HG03439 (cell line): Measurements from ENCODE around the gene SRRM5.
"Not testable (repeated sequence)": the region's sequence is repeated elsewhere in the genome, so short reads cannot be mapped to it uniquely, and the experiment has no call there.

Source experiments
- ATAC-seq: cut with Tn5 transposase; IDR thresholded peaks from one replicate; pipeline ENCODE4 v1.9.1; 2021; ENCODE audit warnings: mild to moderate bottlenecking, moderate library complexity; ENCODE audit not compliant: unreplicated experiment

SRRM5 gene

DNA sequence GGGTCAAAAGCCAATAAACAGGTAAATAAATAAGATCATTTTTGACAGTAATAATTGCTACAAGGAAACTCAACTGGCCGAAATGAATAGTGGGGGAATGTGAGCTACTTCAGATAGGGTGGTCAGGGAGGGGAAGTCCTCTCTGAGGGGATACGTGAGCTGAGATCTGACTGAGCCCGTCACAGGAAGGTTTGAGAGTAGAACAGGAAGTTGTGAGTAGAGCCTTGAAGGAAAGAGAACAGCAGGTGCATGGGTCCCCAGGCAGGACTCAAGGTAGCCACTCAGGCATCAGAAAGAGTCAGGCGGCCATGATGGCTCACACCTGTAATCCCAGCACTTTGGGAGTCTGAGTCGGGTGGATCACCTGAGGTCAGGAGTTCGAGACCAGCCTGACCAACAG, 22.2 kb upstream of the SRRM5 start:
- no peak for ATAC-seq

- ATAC-seq = no peak
Measured at GRCh38 chr19:43591904-43592772, 19.8 kb upstream of the SRRM5 start.

GRCh38 chr19:43592800-43593350, 19.0 kb upstream of the SRRM5 start:
- no peak for ATAC-seq

DNA sequence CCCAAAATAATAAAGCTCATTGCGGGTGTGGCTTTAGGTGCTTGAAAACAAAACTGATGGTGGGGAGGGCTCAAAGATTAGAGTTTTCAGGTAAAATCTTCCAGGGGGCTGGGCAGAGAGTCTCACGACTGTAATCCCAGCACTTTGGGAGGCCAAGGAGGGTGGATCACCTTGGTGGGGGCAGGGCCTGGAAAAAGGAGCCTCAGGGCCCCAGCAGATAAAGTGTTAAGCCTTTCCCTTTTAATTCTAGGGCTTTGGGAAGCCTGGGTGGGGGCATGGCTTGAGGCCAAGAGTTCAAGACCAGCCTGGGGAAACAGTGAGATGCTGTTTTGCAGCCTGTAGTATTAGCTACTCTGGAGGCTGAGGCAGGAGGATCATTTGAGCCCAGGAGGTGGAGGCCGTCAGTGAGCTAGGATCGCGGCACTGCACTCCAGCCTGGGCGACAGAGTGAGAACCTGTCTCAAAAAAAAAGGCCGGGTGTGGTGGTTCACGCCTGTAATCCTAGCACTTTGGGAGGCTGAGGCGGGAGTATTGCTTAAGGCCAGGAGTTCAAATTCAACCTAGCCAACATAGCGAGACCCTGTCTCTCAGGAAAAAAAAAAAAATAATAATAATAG, 17.7 kb upstream of the SRRM5 start:
- ATAC-seq = no peak

DNA sequence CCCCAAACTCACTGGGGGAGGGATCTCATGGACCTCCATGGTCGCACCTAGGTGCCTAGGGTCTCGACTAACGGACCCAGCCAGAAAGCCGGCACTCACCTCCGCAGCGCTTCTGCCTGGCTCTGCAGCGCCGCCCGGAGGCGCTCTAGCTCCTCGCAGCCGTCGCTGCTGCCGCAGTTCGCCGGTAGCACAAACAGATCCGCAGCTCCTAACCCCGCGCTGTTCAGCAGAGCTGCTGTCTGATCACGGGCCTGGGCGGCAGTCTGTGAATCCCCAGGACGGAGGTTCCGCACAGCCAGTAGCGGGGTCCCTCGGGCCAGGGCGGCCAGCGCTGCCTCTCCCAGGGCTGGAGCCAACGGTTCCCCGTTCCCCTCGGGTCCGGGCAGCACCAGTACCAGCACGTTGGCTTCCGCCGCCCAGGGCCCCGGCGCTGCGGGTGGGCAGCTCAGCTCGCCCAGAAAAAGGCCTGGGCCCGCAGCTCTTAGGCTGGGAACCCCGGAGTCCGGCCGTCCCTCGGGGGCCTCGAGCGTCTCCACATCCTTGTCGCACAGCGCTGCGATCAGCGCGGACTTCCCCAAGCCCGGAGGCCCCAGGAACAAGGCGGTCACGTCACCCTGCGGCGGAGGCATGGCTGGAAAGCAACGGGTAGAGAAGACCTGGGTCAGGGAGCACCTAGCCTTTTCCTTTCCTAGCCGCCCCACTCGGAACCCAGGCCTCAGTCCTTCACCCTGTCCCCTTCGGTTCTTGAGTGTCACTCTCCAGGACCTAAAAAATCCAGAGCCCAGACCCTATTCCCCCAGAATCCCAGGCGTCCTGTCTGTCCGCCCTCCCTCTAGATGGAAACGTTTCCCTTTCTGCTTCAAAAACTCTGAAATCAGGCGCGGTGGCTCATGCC, 16.9 kb upstream of the SRRM5 start:
- ATAC-seq = no peak

DNA sequence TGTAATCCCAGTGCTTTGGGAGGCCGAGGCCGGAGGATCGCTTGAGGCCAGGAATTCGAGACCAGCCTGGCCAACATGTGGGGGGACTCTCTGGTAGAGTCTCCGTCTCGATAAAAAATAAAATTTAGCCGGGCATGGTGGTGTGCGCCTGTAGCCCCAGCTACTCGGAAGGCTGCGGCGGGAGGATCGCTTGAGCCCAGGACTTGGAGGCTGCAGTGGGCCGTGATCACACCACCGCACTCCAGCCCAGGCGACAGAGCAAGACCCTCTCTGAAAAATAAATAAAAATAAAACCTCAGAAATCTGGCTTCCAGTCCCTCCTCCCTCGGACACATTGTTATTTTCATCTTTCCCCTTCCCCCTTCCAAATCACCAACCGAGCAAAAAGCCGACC, 16.3 kb upstream of the SRRM5 start:
- peak; percentile 10 for ATAC-seq

DNA sequence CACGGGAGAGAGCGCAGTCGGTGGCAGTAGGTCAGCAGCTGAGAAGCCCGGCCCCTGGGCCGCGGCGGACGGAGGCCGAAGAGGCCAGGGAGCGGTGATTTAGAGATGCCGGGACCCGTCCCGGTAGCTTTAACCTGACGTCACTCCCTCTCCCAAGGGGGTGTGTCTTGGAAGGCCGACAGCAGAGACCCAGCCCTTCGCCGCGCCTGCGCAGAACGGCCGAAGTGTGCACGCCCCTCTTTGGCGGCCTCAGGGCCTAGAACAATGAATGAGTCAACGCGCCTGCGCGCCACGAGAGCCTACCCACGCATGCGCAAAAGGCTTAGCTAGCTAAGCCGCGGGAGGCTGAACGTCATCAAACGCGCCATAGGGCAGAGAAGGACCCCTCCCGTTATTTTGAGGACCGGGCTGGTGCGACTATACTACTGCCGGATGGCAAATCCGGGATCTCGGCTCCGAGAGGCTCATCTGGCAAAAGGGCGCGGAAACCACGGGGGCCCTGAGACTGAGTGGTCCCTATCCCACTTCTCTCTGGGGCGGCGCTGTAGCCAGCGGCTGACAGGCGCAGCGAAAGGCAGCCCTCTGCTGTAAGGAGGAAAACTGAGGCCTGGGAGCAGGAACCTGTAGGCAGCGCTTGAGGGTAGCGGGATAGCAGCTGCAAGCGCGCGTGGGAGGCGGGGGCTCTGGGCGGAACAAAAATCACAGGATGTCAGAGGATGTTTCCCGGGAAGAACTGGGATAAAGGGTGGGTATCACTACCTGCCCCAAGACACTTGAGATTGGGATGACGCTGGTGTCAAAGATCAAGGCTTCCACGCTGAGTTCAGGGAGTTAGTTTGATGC, 15.7 kb upstream of the SRRM5 start, which contains the start of the genes IRGQ and ZNF576:
Gene IRGQ, minus strand, starts transcription at position 136 of the 843 bp plus-strand sequence. CDS start 796 bp downstream, outside the sequence.
Gene ZNF576, plus strand, starts transcription at position 597 of the 843 bp plus-strand sequence. CDS start 514 bp downstream, outside the sequence.
- peak; percentile 85 for ATAC-seq

- no peak for ATAC-seq
Measured at GRCh38 chr19:43596842-43597461, 14.9 kb upstream of the SRRM5 start.

GRCh38 chr19:43597876-43598275, 14.0 kb upstream of the SRRM5 start:
- ATAC-seq = no peak

- ATAC-seq = no peak
Measured at GRCh38 chr19:43598445-43599240, 13.2 kb upstream of the SRRM5 start.

- ATAC-seq = no peak
Measured at GRCh38 chr19:43599635-43600295, 12.1 kb upstream of the SRRM5 start.

DNA sequence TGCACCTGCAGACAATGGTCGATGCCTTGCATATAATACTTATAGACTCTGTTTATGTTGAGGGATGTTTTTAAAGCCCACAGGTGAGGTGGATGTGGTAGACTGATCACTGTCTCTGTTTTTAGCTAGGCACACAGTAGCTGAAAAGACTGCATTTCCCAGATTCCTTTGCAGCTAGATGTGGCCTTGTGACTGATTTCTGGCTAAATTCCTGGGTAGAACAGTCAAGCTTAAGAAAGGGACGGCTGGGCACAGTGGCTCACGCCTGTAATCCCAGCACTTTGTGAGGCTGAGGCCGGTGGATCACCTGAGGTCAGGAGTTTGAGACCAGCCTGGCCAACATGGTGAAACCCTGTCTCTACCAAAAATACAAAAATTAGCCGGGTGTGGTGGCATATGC, 11.6 kb upstream of the SRRM5 start:
- ATAC-seq = not testable (repeated sequence)

DNA sequence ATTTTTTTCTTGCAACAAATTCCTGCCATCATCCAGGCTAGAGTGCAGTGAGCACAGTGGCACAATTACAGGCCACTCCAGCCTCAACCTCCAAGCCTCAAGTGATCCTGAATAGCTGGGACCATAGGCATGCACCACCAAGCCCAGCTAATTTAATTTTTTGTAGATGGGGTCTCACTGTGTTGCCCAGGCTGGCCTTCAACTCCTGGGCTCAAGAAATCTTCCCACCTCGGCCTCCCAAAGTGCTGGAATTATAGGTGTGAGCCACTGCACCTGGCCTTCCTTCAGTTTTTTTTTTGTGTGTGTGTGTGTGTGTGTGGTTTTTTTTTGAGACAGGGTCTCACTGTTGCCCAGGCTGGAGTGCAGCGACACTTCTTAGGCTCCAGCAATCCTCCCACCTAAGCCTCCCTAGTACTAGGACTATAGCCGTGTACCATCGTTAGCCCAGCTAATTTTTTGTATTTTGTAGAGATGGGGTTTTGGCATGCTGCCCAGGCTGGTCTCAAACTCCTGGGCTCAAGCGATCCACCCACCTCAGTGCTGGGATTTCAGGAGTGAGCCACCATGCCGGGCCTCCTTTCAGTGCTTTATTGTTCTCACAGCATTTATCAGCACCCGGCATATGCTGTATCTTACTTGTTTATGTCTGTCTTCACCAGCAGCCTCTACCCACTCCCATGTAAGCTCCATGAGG, 5.9 kb upstream of the SRRM5 start:
- ATAC-seq = no peak

- ATAC-seq = no peak
Measured at GRCh38 chr19:43606569-43607229, 5.2 kb upstream of the SRRM5 start.

DNA sequence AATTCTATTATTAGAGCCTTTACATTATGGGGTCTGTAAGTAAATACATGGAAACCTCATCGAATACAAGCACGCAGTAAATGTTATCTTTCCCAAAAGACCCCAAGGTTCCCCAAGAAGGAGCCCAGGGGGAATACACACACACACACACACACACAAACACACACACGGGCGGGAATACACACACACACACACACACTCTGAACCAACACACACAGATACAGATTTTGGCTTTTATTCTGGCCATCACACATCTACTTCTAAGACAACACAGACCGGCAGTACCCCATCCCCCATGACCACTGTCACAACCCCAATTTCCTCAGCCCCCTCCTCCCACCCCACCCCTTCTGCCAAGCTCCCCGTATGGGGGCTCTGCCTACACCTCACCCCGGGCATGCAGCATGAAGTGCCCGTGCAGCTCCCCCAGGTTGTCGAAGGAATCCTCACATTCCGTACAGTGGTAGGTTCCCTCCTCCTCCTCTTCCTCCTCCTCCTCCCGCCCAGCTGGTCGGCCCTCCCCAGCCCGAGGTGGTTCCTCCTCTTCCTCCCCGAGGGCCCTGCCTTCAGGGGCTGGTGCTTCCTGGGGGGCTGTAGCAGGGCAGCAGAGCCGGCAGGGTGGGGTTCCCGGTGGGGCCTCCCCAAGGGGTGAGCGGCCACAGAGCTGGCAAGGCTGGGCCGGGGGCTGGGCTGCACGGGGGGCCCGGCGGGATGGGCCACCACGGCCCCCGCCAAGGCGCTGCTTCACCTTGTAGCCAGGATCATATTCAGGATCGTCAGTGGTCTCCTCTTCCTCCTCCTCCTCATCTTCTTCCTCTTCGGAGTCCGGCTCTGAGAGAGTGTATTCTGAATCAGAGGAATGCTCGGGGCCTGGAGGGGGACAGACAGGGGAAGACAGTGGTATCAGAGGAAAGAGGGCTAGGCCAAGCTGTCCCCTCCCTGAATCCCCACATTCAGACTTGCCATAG, 4.4 kb upstream of the SRRM5 start:
- ATAC-seq = no peak

- ATAC-seq = no peak
Measured at GRCh38 chr19:43609872-43610271, 2.0 kb upstream of the SRRM5 start.
